ENCODE results near the gene AIFM1. TPM values are rescaled to one million over a fixed set of nuclear protein-coding genes. Genes with fewer than 3 reads are reported as not detected.

Gene AIFM1
- 7.9 TPM for total RNA-seq (ENCODE audit: insufficient read depth, low replicate concordance)

- peak; percentile 95 for DNase-seq (ENCODE audit: low spot score)
Observed at GRCh38 chrX:130165703-130166502, at the start of gene AIFM1. TSS of gene AIFM1 (minus strand) at chrX:130165841. CDS start at chrX:130165656, 185 bp downstream.

GRCh38 chrX:130213376-130213775 is 47.7 kb upstream of the AIFM1 start:
- no peak for DNase-seq (ENCODE audit: low spot score)

- no peak for DNase-seq (ENCODE audit: low spot score)
Observed at GRCh38 chrX:130212371-130212770, 46.7 kb upstream of the AIFM1 start.

- no peak for DNase-seq (ENCODE audit: low spot score)
Observed at GRCh38 chrX:130211415-130212186, 46.0 kb upstream of the AIFM1 start.

GRCh38 chrX:130204647-130205046 is 39.0 kb upstream of the AIFM1 start:
- DNase-seq (ENCODE audit: low spot score), result no peak

GRCh38 chrX:130197464-130197863 is 31.8 kb upstream of the AIFM1 start:
- no peak for DNase-seq (ENCODE audit: low spot score)

GRCh38 chrX:130196466-130196865 is 30.8 kb upstream of the AIFM1 start:
- DNase-seq (ENCODE audit: low spot score), result peak; percentile 16

- no peak for DNase-seq (ENCODE audit: low spot score)
Observed at GRCh38 chrX:130190801-130191200, 25.2 kb upstream of the AIFM1 start.

- DNase-seq (ENCODE audit: low spot score), result peak; percentile 93
Observed at GRCh38 chrX:130186651-130187050, 21.0 kb upstream of the AIFM1 start.

GRCh38 chrX:130184857-130185256 is 19.2 kb upstream of the AIFM1 start:
- DNase-seq (ENCODE audit: low spot score), result no peak

- DNase-seq (ENCODE audit: low spot score), result no peak
Observed at GRCh38 chrX:130184168-130184567, 18.5 kb upstream of the AIFM1 start.

- peak; percentile 71 for DNase-seq (ENCODE audit: low spot score)
Observed at GRCh38 chrX:130179579-130180215, 14.1 kb upstream of the AIFM1 start.

GRCh38 chrX:130179170-130179569 is 13.5 kb upstream of the AIFM1 start:
- DNase-seq (ENCODE audit: low spot score), result no peak

- DNase-seq (ENCODE audit: low spot score), result no peak
Observed at GRCh38 chrX:130176942-130177341, 11.3 kb upstream of the AIFM1 start.

GRCh38 chrX:130176354-130176776 is 10.7 kb upstream of the AIFM1 start:
- no peak for DNase-seq (ENCODE audit: low spot score)

GRCh38 chrX:130174937-130175336 is 9.3 kb upstream of the AIFM1 start:
- no peak for DNase-seq (ENCODE audit: low spot score)

GRCh38 chrX:130174045-130174704 is 8.5 kb upstream of the AIFM1 start:
- DNase-seq (ENCODE audit: low spot score), result peak; percentile 70

GRCh38 chrX:130173190-130173895 is 7.7 kb upstream of the AIFM1 start:
- peak; percentile 75 for DNase-seq (ENCODE audit: low spot score)

- DNase-seq (ENCODE audit: low spot score), result no peak
Observed at GRCh38 chrX:130172127-130172845, 6.6 kb upstream of the AIFM1 start.

- DNase-seq (ENCODE audit: low spot score), result peak; percentile 55
Observed at GRCh38 chrX:130171446-130172126, 5.9 kb upstream of the AIFM1 start, which contains the start of gene RAB33A. TSS of gene RAB33A (plus strand) at chrX:130171962. CDS start at chrX:130172063, 101 bp downstream.
